Measurements from ENCODE around the gene UQCC5.

Gene UQCC5

GRCh38 chr3:52536369-52537164 lies at the start of gene UQCC5:
UQCC5 (plus strand) TSS chr3:52536605; CDS start chr3:52536756, 151 bp downstream.
- peaks cover 39% of the 10 kb centered on the region for H3K4me1 Mint-ChIP-seq (ENCODE audit: low read depth)
- H3K27ac Mint-ChIP-seq: peak within 1 kb of the TSS; percentile 99
- H3K9me3 Mint-ChIP-seq: no peaks in the 10 kb centered on the region
- no peaks in the 10 kb centered on the region for H3K27me3 Mint-ChIP-seq (ENCODE audit: low read depth)
- peaks cover 17% of the 10 kb centered on the region for H3K36me3 Mint-ChIP-seq (ENCODE audit: low read depth)
- H3K4me3 Mint-ChIP-seq: peak within 1 kb of the TSS; percentile 99

GRCh38 chr3:52487050-52487787 lies 49.2 kb upstream of the UQCC5 start:
- Mint-ChIP-seq H3K27me3 (ENCODE audit: low read depth) (no peaks in the 10 kb centered on the region), H3K9me3 (no peaks in the 10 kb centered on the region), H3K27ac (no peak overlapping the region), H3K36me3 (ENCODE audit: low read depth) (peaks cover 17% of the 10 kb centered on the region), H3K4me3 (no peak overlapping the region), H3K4me1 (ENCODE audit: low read depth) (no peaks in the 10 kb centered on the region)

GRCh38 chr3:52487788-52488691 lies 48.4 kb upstream of the UQCC5 start:
- no peak overlapping the region for H3K27ac Mint-ChIP-seq

GRCh38 chr3:52488746-52489145 lies 47.7 kb upstream of the UQCC5 start:
- no peaks in the 10 kb centered on the region for H3K9me3 Mint-ChIP-seq
- no peaks in the 10 kb centered on the region for H3K27me3 Mint-ChIP-seq (ENCODE audit: low read depth)
- H3K4me1 Mint-ChIP-seq (ENCODE audit: low read depth): no peaks in the 10 kb centered on the region
- no peak overlapping the region for H3K27ac Mint-ChIP-seq
- H3K36me3 Mint-ChIP-seq (ENCODE audit: low read depth): peaks cover 17% of the 10 kb centered on the region
- no peak overlapping the region for H3K4me3 Mint-ChIP-seq

More at GRCh38 chr3:52487788-52488691, 48.4 kb upstream of the UQCC5 start:
- no peaks in the 10 kb centered on the region for H3K4me1 Mint-ChIP-seq (ENCODE audit: low read depth)
- no peaks in the 10 kb centered on the region for H3K27me3 Mint-ChIP-seq (ENCODE audit: low read depth)
- H3K4me3 Mint-ChIP-seq: no peak overlapping the region
- H3K9me3 Mint-ChIP-seq: no peaks in the 10 kb centered on the region
- H3K36me3 Mint-ChIP-seq (ENCODE audit: low read depth): peaks cover 17% of the 10 kb centered on the region

- Mint-ChIP-seq H3K4me3 (no peak overlapping the region), H3K27ac (no peak overlapping the region), H3K36me3 (ENCODE audit: low read depth) (peaks cover 17% of the 10 kb centered on the region), H3K9me3 (no peaks in the 10 kb centered on the region), H3K27me3 (ENCODE audit: low read depth) (no peaks in the 10 kb centered on the region), H3K4me1 (ENCODE audit: low read depth) (no peaks in the 10 kb centered on the region)
These were observed 47.0 kb upstream of the UQCC5 start for GRCh38 chr3:52489453-52489852.

GRCh38 chr3:52490035-52490938 lies 46.1 kb upstream of the UQCC5 start:
- peaks cover 17% of the 10 kb centered on the region for H3K36me3 Mint-ChIP-seq (ENCODE audit: low read depth)
- H3K9me3 Mint-ChIP-seq: no peaks in the 10 kb centered on the region
- no peaks in the 10 kb centered on the region for H3K4me1 Mint-ChIP-seq (ENCODE audit: low read depth)

GRCh38 chr3:52490939-52491526 lies 45.4 kb upstream of the UQCC5 start:
- Mint-ChIP-seq H3K4me3 (no peak overlapping the region), H3K36me3 (ENCODE audit: low read depth) (peaks cover 15% of the 10 kb centered on the region), H3K4me1 (ENCODE audit: low read depth) (no peaks in the 10 kb centered on the region), H3K27ac (no peak overlapping the region), H3K9me3 (no peaks in the 10 kb centered on the region), H3K27me3 (ENCODE audit: low read depth) (no peaks in the 10 kb centered on the region)

More at GRCh38 chr3:52490035-52490938, 46.1 kb upstream of the UQCC5 start:
- H3K27ac Mint-ChIP-seq: no peak overlapping the region
- H3K4me3 Mint-ChIP-seq: no peak overlapping the region
- no peaks in the 10 kb centered on the region for H3K27me3 Mint-ChIP-seq (ENCODE audit: low read depth)

- Mint-ChIP-seq H3K27ac (no peak overlapping the region), H3K4me3 (no peak overlapping the region), H3K4me1 (ENCODE audit: low read depth) (no peaks in the 10 kb centered on the region), H3K36me3 (ENCODE audit: low read depth) (peaks cover 15% of the 10 kb centered on the region), H3K27me3 (ENCODE audit: low read depth) (no peaks in the 10 kb centered on the region), H3K9me3 (no peaks in the 10 kb centered on the region)
These were observed 44.3 kb upstream of the UQCC5 start for GRCh38 chr3:52492059-52492458.

- Mint-ChIP-seq H3K9me3 (no peaks in the 10 kb centered on the region), H3K27ac (no peak overlapping the region), H3K4me3 (no peak overlapping the region), H3K36me3 (ENCODE audit: low read depth) (peaks cover 11% of the 10 kb centered on the region), H3K27me3 (ENCODE audit: low read depth) (no peaks in the 10 kb centered on the region), H3K4me1 (ENCODE audit: low read depth) (peaks cover 2% of the 10 kb centered on the region)
These were observed 43.0 kb upstream of the UQCC5 start for GRCh38 chr3:52493232-52494017.

- H3K4me1 Mint-ChIP-seq (ENCODE audit: low read depth): peaks cover 2% of the 10 kb centered on the region
- peaks cover 11% of the 10 kb centered on the region for H3K36me3 Mint-ChIP-seq (ENCODE audit: low read depth)
- H3K9me3 Mint-ChIP-seq: no peaks in the 10 kb centered on the region
- no peak overlapping the region for H3K4me3 Mint-ChIP-seq
- no peak overlapping the region for H3K27ac Mint-ChIP-seq
- H3K27me3 Mint-ChIP-seq (ENCODE audit: low read depth): no peaks in the 10 kb centered on the region
These were observed 42.0 kb upstream of the UQCC5 start for GRCh38 chr3:52494445-52494844.

- no peak within 1 kb of the TSS for H3K4me3 Mint-ChIP-seq
- peaks cover 2% of the 10 kb centered on the region for H3K4me1 Mint-ChIP-seq (ENCODE audit: low read depth)
- H3K9me3 Mint-ChIP-seq: no peaks in the 10 kb centered on the region
- no peaks in the 10 kb centered on the region for H3K27me3 Mint-ChIP-seq (ENCODE audit: low read depth)
- H3K36me3 Mint-ChIP-seq (ENCODE audit: low read depth): peaks cover 11% of the 10 kb centered on the region
- H3K27ac Mint-ChIP-seq: no peak within 1 kb of the TSS
These were observed 41.4 kb upstream of the UQCC5 start, which contains the start of gene STAB1 for GRCh38 chr3:52494886-52495495. STAB1 (plus strand) TSS chr3:52495338; CDS start chr3:52495414, 76 bp downstream.

GRCh38 chr3:52495777-52496602 lies 40.4 kb upstream of the UQCC5 start:
- Mint-ChIP-seq H3K4me3 (no peak overlapping the region), H3K9me3 (no peaks in the 10 kb centered on the region), H3K27me3 (ENCODE audit: low read depth) (no peaks in the 10 kb centered on the region), H3K36me3 (ENCODE audit: low read depth) (peaks cover 8% of the 10 kb centered on the region), H3K27ac (no peak overlapping the region), H3K4me1 (ENCODE audit: low read depth) (peaks cover 2% of the 10 kb centered on the region)

Data from T-helper 1 cell treated with Interleukin-12 subunit alpha and Interleukin-12 subunit beta and Interleukin-4 antibody, amounts not matched to agents 30 μg/mL and 1 μg/mL, for 36 hours (primary cell).